ENCODE data around the gene FILIP1.

Gene FILIP1, protein sequence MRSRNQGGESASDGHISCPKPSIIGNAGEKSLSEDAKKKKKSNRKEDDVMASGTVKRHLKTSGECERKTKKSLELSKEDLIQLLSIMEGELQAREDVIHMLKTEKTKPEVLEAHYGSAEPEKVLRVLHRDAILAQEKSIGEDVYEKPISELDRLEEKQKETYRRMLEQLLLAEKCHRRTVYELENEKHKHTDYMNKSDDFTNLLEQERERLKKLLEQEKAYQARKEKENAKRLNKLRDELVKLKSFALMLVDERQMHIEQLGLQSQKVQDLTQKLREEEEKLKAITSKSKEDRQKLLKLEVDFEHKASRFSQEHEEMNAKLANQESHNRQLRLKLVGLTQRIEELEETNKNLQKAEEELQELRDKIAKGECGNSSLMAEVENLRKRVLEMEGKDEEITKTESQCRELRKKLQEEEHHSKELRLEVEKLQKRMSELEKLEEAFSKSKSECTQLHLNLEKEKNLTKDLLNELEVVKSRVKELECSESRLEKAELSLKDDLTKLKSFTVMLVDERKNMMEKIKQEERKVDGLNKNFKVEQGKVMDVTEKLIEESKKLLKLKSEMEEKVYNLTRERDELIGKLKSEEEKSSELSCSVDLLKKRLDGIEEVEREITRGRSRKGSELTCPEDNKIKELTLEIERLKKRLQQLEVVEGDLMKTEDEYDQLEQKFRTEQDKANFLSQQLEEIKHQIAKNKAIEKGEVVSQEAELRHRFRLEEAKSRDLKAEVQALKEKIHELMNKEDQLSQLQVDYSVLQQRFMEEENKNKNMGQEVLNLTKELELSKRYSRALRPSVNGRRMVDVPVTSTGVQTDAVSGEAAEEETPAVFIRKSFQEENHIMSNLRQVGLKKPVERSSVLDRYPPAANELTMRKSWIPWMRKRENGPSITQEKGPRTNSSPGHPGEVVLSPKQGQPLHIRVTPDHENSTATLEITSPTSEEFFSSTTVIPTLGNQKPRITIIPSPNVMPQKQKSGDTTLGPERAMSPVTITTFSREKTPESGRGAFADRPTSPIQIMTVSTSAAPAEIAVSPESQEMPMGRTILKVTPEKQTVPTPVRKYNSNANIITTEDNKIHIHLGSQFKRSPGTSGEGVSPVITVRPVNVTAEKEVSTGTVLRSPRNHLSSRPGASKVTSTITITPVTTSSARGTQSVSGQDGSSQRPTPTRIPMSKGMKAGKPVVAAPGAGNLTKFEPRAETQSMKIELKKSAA (N-terminal part only)

DNA sequence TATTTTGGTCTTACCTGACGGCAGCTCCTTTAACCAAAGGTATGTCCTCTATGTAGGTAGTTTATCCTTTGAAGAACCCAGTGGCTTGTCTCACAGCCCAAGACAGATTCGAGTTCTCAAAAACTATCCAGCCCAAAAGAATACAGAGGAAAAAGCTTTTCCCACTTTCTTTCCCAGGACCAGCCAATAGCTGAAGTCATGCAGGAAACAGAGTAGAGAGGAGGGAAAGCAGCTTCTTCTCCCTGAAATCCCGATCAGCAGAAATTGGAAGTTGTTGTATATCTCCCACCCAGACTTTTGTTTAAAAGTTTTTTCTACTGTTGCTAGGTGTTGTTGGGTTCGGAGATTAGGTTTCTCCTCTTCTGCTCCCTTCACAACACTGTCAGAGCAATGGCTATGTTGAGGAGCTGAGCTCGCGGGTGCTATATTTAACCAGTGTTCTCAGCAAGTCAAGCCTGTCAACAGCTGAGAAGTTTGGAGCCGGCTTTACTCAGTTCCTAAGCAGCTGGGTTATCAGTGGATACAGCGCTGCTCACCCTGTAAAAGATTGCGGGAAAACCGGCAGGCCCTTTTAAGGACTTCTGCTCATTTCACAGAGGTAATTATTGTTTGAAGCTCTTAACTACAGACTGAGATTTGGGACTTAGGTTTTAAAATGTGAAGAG, at the start of gene FILIP1:
Gene FILIP1 (minus strand): TSS at position 401 of the 665 bp plus-strand sequence. CDS start 78,828 bp downstream, outside the sequence.
- no peak for DNase-seq (ENCODE audit: low read depth)

- no peak for DNase-seq (ENCODE audit: low read depth)
Measured at GRCh38 chr6:75543311-75543710, 49.7 kb upstream of the FILIP1 start.

DNA sequence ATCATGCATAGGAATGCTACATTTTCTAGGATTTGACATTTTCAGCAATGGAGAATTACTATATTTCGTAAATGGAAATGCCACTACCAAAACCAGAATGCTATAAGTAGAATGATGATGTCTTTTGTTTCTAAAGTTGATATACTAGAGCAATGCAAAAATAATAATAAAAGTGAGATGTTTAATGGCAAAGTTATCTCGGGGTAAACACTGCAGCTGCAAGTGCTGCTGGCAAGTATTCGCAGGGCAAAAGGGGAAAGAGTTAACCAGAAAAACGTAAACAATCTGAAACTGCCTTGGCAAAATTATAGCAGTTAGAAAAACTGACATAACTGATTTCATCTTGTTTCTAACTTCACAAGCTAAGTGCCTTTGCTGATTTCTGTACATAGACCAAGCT, 45.5 kb upstream of the FILIP1 start:
- DNase-seq (ENCODE audit: low read depth): no peak

DNA sequence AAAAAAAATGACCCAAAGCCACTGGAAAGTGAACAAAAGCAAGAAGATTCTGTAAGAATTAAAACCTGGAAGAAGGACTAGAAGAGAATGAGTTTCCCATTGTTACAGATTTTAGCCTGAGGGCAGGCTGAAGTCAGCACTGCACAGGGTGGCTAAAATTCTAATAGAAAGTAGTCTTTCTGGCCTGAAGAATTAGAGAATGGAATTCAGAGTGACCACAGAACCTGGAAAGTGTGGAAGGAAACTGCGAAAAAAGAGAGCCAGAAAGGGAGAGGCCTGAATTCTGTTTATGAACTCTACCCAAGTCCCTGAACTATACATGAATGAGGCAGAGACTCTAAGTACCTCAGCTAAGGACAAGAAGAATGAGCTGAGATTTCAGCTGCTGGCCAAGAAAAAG, 38.9 kb upstream of the FILIP1 start:
- peak; percentile 6 for DNase-seq (ENCODE audit: low read depth)

GRCh38 chr6:75531174-75531573, 37.6 kb upstream of the FILIP1 start:
- DNase-seq (ENCODE audit: low read depth): no peak

DNA sequence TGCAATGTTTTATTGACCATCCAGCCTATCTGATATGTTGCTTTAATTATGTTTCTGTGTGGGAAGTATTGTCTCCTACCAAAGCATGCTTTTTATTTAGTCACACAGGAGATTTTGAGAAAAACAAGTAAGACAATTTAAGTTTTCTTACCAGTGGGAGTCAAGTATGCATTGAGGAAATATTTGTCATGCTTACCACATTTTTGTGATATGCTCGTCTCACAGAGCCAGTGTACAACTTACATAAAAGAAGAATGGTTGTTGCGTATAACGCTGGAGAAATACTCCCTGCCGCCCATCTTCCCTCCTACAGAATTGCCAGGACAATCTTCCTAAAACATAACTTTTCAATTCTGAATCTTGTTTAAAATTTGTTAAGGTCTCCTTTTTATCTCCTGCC, 37.1 kb upstream of the FILIP1 start:
- no peak for DNase-seq (ENCODE audit: low read depth)

DNA sequence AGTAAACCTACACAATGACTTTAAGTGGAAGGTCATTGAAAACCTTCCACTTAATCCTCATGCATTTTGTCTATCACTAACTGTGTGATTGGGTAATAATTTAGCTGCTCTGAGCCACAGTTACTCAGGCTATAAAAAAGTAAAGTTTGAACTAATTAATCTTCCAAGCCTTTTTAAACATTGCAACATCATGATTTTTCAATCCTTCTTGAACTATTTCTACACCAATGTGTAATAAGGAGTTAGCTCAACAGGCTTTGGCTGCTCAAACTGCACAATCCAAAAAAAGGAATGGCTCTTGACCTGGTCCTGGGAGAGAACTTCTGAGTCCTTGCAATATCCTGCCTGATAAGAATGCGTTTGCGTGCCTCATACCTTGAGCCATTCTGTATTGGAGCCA, 34.8 kb upstream of the FILIP1 start:
- DNase-seq (ENCODE audit: low read depth): no peak

GRCh38 chr6:75526502-75527127, 33.0 kb upstream of the FILIP1 start:
- DNase-seq (ENCODE audit: low read depth): peak; percentile 70

- DNase-seq (ENCODE audit: low read depth): no peak
Measured at GRCh38 chr6:75525682-75526081, 32.1 kb upstream of the FILIP1 start.

DNA sequence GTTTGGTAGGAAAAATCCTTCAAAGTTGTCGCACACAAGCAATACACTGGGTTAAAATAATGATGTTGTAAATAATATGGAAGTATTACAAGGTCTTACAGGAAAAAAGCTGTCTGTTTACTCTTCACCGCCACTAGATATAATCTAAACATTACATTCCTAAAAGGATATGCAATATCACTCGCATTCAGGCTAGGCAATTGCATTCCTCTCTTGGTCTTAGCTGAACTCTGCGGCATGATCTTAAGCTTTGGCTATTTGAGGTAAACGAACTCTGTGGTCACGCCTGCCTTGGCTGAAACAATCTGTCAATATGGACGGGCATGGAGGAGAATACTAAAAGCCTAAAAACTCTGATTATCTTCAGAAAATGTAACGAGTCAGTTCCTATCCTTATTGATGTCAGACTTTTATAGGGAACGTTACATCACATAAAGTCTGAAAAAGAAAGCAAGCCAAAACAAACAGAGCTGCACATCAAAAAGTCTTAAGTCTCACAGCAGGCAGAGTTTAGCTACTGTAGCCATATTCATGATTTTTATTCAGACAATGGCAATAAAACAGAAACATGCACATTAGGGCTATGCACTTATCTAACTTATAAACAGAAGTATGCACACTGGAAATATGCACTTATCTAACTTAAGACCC, 30.8 kb upstream of the FILIP1 start:
- DNase-seq (ENCODE audit: low read depth): peak; percentile 65

DNA sequence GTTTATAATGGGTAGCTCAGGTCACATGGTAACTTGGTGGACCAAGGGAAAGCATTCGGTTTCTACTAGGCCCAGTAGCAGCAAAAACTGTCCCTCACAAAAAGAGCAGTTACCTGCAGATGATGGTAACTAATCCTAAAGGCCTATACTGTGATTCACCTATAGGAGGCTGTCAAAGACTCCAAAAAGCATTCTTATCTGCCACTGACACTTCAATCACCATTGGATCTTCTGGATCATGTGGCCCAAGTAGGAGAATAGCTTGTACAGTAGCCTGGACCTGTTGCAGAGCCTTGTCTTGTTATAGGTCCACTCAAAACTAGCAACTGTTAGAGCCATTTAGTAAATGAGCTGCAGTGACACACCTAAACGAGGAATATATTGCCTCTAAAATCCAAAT, 23.2 kb upstream of the FILIP1 start:
- no peak for DNase-seq (ENCODE audit: low read depth)

DNA sequence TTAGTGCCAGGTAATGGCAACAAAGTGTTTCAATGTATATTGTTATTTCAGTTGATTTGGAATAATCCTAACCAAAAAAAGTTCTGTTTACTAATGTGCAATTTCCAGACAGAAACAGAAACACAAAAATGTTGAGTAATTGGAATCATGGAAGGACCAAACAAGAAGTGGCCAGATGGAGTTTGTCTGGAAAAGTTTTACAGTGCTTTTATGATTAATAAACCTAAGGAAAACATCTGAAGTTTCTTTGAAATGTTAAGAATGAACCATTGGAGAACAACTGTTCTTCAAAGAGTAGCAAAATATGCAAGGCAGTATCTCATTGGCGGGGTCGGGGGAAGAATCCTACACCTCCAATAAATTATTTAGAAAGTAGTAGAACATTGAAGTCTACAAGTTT, 19.0 kb upstream of the FILIP1 start:
- no peak for DNase-seq (ENCODE audit: low read depth)

- DNase-seq (ENCODE audit: low read depth): no peak
Measured at GRCh38 chr6:75505424-75505823, 11.8 kb upstream of the FILIP1 start.

DNA sequence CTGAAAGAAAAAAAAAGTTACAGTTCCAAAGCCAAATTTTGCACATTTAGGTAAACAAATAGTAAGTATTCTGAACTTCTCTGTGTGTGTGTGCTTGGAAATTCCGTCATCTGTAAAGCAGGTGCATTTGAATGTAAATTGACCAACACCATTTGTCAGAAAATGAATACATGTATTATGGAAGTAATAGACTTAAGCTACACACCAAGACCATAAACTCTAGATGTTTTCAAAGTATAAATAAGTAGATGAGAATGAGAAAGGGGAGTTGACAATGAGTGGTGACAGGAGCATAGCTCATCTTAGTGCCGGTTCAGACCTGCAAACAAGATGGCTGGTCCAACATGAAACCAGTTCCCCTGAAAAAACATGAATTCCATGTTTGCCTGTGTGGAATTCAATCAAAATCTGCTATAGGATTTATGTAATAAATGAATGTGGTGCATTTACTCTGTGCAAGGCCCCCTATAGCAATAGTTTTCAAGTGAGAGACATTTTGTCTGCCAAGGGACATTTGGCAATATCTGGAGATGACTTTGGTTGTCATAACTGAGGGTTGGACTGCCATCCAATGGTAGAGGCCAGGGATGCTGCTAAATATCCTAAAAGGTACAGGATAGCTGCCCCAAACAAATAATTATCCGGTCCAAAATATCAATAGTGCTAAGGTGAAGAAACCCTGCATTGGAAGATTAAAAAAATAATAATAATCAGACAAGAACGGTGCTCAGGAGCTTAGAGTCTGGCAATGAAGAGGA, 11.0 kb upstream of the FILIP1 start:
- DNase-seq (ENCODE audit: low read depth): no peak

DNA sequence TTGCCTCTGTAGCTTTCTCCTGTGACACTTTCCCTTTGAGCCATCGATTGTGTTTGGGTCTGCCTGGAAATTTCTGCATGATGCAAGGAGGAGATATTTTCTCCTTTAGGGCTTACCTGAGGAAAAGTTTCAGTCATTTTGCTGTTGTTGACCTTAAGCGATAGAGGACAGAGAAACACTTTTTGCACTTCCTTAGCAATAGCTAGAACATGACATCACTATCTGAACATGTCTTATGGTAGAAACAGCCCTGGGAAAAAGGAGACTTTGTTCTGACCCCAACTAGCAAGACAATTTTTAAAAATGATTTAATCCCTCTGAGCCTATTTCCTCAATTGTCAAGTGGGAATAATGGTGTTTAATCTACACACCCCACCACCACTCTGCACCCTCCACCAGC, 9.7 kb upstream of the FILIP1 start:
- no peak for DNase-seq (ENCODE audit: low read depth)

DNA sequence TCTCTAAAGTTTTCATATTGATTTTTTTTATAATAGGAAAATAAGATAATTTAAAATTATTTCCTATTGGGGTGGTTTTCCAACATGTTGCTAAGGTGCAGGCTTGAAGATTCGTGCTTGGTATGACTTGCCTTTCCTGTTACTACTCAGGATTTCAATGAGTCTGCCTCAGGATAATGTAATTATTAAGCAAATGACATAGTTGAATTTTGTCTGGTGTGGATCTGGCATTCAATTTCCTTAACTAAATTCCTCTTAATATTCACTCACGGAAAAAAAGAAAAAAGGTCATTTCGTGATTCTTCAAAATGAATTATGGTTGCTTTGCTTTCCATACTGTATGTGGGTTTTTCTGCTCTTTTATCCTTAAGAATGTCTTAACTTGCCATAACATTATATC, 9.3 kb upstream of the FILIP1 start:
- no peak for DNase-seq (ENCODE audit: low read depth)

- DNase-seq (ENCODE audit: low read depth): no peak
Measured at GRCh38 chr6:75501756-75502155, 8.2 kb upstream of the FILIP1 start.

DNA sequence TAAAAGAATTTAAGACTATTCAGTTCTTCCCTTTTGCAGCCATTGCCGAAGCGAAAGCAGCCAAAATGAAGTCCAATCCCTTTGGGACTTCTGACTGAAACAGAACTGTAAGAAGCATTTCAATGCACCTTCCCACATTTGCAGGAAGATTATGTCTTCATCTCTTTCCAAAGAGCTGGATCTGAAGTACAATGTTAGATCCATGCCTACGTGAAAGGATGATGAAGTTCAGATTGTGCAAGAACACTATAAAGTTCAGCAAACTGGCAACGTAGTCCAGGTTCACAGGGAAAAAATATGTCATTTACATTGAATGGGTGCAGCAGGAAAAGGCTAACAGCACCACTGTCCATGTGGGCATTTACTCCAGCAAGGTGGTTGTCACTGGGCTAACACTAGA, 6.0 kb upstream of the FILIP1 start:
- DNase-seq (ENCODE audit: low read depth): no peak

- DNase-seq (ENCODE audit: low read depth): no peak
Measured at GRCh38 chr6:75498862-75499261, 5.3 kb upstream of the FILIP1 start.

DNA sequence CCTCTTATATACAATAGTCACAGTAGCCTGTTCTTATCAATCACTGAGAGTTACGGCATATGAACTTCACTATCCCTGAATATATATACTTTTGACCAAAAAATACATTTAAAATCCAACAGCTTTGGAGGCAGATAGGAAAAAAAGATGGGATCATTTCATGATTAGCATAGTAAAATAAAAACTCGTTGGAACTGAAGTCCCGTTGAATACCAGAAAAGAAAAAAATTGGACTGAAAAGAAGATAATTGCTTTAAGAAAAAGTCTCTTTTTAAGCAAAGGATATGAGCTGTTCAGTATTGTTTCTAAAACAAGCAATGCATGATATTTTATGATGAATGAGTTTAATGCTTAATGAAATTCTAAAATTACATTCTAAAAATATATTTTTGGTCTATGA, 4.4 kb upstream of the FILIP1 start:
- DNase-seq (ENCODE audit: low read depth): no peak

All from fibroblast of the conjunctiva (primary cell).